K562 (cell line): ENCODE measurements around the gene KIAA0040. TPM values are rescaled to one million over a fixed set of nuclear protein-coding genes. Genes with fewer than 3 reads are reported as not detected.

Experiments used
- AFF1 ChIP-seq, 2 experiments: fragments of 450-650 bp; IDR thresholded peaks; 2 replicates each; pipeline ENCODE4 v1.6.1; 2018; ENCODE audit warnings: mild to moderate bottlenecking in 2 of 2, low read depth in 1 of 2; ENCODE audit not compliant: partially characterized antibody in 2 of 2
- ETV5 ChIP-seq: sonication (generic); formaldehyde crosslinking; IDR thresholded peaks from 2 replicates; pipeline ENCODE4 v1.4.0; 2020; ENCODE audit warnings: low read depth, mild to moderate bottlenecking, missing genetic modification reagents
- KDM4B ChIP-seq, 2 experiments: fragments of 450-650 bp in 1 of 2; sonication (generic) in 1 of 2; IDR thresholded peaks; 2 replicates each; pipeline ENCODE4 v1.6.1; 2016 to 2017; ENCODE audit warnings: borderline replicate concordance in 2 of 2, antibody characterized with exemption in 1 of 2, low read depth in 1 of 2, mild to moderate bottlenecking in 1 of 2
- REST ChIP-seq, 2 experiments: fragments of 450-650 bp; formaldehyde crosslinking in 1 of 2; IDR thresholded peaks; 2 replicates each; pipeline versions ENCODE4 v1.4.0 to v1.6.1; 2014 to 2020; ENCODE audit warnings: mild to moderate bottlenecking in 2 of 2, borderline replicate concordance in 1 of 2, low read depth in 1 of 2
- TEAD1 ChIP-seq, 2 experiments: fragments of 450-650 bp in 1 of 2; sonication (generic) in 1 of 2; formaldehyde crosslinking; IDR thresholded peaks; 2 replicates each; pipeline versions ENCODE4 v1.4.0 to v1.8.0; 2020 to 2022; ENCODE audit warnings: mild to moderate bottlenecking in 2 of 2, missing genetic modification reagents in 1 of 2
- polyA plus RNA-seq, 8 experiments: library from polyadenylated mRNA; depleted of rRNA in 4 of 8; stranded (reverse) in 5 of 8; unstranded in 3 of 8; fragments of >200 nt; fragmentation: Nextera tagmentation in 2 of 8; fragmentation: Illumina TruSeq in 1 of 8; extraction: Ambion mirVana in 2 of 8; extraction: Trizol in 1 of 8; gene quantifications; 2 replicates each; pipeline versions ENCODE4 v1.2.1 to v1.2.3, GENCODE V29; 2011 to 2014; ENCODE audit warnings: inconsistent platforms in 1 of 8, missing spikeins in 1 of 8
- total RNA-seq, 7 experiments: library from RNA; depleted of rRNA in 6 of 7; stranded (reverse); fragments of >200 nt in 6 of 7; fragmentation: Illumina TruSeq in 2 of 7; extraction: Trizol in 2 of 7; gene quantifications; 2 replicates each; pipeline versions ENCODE4 v1.2.1 to v1.2.3, GENCODE V29; 2011 to 2021; ENCODE audit warnings: low replicate concordance in 1 of 7
- TF ChIP-seq, protein P1 (sequence below): fragments of 450-650 bp; conservative IDR thresholded peaks from 2 replicates; pipeline ENCODE4 v1.6.1; 2016; ENCODE audit warnings: missing genetic modification characterization, low read depth, mild to moderate bottlenecking, control low read depth, missing compliant biosample characterization

The KIAA0040 gene
- total and polyA plus RNA-seq, 9 of the 15 experiments (the other 6 are each of a cell fraction or from before 2014, with no cell fraction given): 3.4 to 13.6 (median 7.1) TPM

DNA sequence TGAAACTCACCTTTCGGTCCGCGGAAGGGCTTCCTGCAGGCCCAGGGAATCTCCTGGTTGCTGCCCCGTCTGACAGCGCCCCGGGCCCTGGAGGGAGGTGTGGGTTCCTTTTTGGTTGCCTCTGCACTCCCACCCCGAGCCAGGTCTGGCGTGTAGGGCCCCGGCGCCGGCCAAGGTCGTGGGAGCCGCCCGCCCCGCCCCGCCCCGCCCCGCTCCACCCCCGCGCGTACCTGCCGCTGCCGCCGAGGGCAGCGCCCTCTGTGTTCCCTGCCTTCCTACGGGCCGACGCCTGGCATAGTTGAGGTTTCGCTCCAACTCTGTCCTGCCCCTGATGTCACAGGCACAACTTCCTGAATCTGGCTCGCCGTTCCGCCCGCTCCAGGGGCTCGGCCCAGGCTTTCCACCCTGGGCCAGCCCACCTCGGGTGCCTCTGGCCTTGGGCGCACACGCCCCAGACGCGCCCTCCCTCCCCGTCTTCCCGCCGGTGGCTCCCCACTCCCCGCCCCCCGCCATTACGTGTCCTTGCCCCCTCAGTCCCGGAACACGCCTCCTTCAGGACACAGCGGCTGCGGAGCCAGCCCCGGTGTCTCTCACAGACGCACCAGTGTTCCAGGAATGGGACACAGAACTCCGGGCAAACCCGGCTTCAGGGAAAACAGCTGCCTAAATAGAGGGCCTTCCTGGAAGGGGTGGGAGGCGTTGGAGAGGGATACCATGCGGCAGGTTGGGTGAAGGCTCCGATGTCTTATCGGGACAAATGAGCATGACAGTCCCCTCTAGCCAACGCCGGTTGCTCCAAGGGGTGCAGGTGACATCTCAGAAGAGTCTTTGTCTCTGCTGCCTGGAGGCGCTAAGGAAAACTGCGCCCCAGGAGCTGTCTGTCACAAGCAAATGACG, at the start of gene KIAA0040 (continued):
- TF ChIP-seq REST (IDR thresholded peaks at IDR 0.05; ENCODE audit: borderline replicate concordance) (no peak), REST (CRISPR knock-in tag; IDR thresholded peaks at IDR 0.05; ENCODE audit: low read depth) (no peak), KDM4B (IDR thresholded peaks at IDR 0.05; ENCODE audit: borderline replicate concordance in 2 of 2, low read depth in 1 of 2) (no peak), ETV5 (CRISPR knock-in tag) (no peak), AFF1 (IDR thresholded peaks at IDR 0.05; ENCODE audit: low read depth in 1 of 2, partially characterized antibody in 2 of 2) (no peak), TEAD1 (CRISPR knock-in tag; IDR thresholded peaks at IDR 0.05) (no peak)
- TF ChIP-seq, protein P1, sequence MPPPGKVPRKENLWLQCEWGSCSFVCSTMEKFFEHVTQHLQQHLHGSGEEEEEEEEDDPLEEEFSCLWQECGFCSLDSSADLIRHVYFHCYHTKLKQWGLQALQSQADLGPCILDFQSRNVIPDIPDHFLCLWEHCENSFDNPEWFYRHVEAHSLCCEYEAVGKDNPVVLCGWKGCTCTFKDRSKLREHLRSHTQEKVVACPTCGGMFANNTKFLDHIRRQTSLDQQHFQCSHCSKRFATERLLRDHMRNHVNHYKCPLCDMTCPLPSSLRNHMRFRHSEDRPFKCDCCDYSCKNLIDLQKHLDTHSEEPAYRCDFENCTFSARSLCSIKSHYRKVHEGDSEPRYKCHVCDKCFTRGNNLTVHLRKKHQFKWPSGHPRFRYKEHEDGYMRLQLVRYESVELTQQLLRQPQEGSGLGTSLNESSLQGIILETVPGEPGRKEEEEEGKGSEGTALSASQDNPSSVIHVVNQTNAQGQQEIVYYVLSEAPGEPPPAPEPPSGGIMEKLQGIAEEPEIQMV (tag): no peak
